Jurkat, Clone E6-1 (cell line): ENCODE results near the gene HEMK1.

Source experiments
- DNase-seq: peaks from one replicate; pipeline ENCODE4 v3.0.0-alpha.2; 2011; ENCODE audit warnings: low read depth, low spot score
- H3K4me3 ChIP-seq: 2 replicates; pipeline ENCODE4 v1.5.1; 2011; ENCODE audit warnings: mild to moderate bottlenecking, low read length, control low read depth, moderate library complexity

HEMK1 gene

DNA sequence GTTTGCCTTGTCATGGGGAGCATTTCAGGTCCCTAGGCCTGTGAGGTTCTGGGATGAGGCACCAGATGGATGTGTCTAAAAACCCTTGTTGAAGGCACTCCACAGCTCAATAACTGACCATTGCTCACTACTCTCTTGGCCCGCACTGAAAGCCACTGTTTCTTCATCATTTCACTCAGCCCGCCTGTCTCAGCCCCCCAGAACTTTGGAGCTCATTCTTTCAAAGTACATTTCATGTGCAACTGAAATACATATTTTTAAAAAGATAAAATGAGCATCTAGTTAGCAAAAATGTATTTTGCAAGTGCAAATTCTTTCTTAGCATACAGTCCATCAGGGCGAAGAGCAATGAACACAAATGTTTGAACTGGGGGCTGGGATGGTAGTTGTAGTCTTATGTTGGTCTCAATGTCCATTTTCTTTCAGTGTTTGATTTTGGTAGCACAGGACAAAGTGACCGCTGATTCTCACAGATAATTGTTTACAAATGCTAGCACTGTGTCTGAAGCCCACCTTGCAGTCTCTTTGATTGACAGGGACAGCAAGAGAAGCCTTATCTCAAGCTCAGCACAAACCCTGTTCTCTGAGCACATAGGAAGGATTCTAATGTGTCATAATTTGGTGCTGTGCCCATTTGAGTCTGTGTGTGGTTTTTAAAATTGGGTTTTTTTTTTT, 19.6 kb downstream of the HEMK1 start:
- H3K4me3 ChIP-seq, result no peak overlapping the region
- DNase-seq, result no peak

DNA sequence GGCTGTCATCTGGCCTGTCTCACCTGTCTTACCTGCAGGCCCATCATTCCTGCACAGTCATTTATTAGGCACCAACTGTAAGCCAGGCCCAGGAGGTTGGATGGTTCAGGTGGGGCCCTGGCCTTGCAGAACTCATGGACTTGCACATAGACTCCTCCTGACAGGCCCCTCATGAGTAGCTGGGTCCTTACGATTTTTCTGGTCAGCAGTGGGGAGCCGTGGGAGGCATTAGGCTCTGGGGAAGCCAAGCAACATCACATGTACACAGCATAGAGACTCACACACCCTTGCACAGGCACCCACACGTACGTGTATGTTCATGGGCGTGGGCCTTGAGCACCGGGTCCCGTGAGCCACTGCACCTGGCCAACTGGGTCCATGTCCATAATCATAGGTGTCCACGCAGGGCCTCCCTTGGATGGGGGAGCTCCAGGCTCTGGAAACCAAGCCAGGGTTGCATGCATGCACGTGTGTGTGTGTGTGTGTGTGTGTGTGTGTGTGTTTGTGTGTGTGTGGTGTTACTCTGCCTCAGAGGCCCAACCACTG, 21.9 kb downstream of the HEMK1 start:
- no peak overlapping the region for H3K4me3 ChIP-seq
- no peak for DNase-seq

DNA sequence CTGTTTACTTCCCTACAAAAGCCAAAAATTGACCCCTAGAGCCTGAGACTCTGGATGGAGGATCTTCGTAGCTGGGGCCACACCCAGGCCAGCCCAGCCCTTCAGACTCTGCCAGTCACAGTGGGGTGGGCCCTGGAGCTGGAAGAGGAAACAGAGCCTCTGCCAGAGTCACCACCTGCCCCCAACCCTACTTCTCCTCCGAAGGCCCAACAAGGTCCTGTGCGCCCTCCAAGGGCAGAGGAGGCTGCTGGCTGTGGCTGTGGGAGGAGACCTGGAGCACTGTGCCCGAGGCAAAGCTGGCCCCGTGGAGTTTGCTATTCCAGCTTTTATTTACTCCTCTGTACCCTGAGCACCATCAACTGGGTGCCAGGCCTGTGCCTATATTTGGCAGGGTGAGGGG, 23.2 kb downstream of the HEMK1 start:
- no peak for DNase-seq
- no peak overlapping the region for H3K4me3 ChIP-seq

DNA sequence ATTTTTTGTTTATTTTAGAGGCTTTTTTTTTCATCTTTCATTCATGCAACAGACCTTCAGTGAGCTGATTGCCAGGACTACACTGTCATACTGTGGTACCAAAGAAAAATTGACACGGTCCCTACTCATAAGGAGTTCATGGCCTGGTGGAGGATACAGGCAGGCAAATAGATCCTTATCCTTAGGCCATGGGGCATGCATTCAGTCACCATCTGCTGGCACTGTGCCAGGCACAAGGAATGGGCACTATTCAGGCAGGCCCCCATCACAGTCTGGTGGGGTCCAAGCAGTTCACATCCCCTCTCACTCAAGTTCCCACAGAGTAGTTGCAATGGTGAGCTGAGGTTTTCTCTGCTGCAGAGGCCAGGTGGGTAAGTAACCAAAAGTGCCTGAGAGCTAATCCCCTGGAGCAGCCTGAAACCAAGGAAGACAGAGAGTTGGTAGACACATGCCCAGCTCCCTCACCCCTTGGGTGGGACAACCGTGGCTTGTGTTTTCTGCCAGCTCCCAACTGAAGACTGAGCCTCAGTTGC, 25.0 kb downstream of the HEMK1 start:
- no peak overlapping the region for H3K4me3 ChIP-seq
- no peak for DNase-seq

DNA sequence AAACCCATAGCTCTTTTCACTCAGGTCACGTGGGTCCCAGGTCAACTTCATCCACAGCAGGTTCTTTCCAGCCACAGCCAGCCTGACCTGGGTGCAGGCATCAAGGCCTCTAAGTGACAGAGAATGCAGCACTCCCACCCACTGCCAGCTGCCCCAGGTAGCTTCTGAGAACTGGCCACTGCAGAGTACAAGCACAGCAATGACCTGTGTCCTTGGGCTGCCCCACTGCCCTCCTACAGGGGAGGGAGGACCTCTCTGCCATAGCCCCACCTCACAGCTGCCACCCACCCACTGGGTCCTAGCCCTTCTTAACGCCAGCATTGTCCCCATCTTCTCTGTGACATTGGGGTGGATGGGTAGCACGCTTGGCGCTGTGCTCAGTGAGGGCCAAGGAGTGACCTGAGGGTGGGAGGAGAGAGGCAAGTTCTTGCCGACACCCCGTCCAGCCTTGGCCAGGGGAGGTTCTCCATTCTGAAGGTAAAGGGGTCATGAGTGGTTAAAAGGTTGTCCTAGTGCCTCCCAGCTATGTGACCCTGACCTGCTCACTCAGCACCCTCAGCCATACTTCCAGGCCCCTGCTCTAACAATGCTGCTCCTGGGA, 29.9 kb downstream of the HEMK1 start:
- H3K4me3 ChIP-seq, result no peak overlapping the region
- DNase-seq, result no peak

DNA sequence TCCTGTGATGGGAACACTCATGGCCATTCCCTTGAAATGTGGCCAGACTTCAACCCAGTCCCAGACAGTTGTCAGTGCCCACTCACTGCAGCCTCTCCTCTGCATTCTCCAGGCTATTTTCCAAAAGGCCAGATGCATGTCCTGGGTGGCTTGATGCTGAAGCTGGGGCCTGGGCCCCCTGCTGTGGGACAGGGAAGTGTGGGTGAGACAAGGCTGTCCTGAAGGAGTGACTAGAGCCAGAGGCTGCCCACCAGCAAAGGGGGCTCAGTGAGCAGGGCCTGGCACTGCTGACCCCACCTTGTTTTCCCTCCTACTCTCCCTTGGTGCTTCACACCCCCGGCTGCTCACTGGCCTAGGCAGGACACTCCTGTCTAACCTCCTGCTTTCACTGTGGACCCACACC, 30.4 kb downstream of the HEMK1 start:
- no peak for DNase-seq
- no peak overlapping the region for H3K4me3 ChIP-seq

DNA sequence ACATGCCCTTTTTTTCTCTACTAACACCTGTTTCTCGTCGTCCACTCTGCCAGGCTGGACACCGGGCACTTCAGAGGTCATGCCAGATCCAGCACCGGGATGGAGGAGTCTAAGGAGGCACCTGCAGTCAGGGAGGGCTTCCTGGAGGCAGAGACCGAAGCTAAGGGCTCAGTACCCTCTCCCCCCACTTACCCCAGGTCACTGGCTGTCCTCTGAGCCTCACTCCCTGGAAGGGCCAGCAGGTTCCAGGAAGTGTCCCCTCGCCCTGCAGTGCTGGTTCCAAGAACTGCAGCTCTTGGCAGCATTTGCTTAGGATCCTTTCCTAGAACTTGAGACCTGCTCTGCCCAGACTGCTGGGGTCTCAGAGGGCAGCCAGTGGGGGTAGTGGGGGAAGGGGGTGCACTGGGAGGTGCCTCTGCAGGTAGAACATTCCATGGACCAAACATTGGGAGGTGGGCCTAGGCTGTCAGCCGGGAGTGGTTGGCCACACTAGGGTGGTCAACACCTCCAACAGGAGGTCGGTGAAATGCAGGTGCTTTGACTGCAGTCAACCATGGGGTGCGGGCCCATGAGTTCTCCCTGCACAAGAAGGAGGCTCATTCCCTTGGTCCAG, 30.9 kb downstream of the HEMK1 start:
- no peak overlapping the region for H3K4me3 ChIP-seq
- DNase-seq, result no peak

DNA sequence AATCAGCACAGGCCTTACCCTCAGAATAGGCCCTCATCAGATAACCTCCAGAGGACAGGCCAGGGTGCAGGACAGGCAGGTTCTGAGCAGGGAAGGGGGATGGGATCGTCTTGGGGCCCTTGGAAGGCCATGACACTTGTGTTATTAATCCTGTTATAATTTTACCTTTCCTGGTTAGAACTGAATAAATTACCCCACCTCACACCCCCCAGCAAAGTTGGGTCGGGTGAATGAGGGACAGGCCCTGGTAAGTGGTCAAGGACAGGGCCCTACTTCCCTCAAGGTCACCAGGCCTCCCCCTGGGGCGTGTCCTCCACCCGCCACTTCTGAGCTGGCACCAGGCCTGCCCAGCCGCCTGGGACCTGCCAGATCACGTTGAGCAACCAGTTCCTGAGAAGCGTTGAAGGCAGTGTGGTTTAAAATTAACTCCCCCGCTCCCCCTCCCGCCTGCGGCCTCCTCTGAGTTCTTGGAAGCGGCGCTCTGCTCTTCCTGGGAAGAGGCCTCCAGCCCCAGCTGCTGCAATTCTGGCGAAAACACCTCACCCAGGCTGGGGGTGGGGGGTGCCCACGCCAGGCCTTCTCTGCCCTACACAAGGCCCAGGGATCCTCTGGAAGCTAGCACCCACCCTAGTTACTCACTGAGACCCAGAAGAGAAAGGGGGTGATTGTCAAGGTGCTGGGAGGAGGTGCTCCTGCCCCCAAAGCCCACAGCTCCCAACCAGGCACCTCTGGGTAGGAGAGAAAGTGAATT, 31.7 kb downstream of the HEMK1 start:
- no peak overlapping the region for H3K4me3 ChIP-seq
- DNase-seq, result no peak

DNA sequence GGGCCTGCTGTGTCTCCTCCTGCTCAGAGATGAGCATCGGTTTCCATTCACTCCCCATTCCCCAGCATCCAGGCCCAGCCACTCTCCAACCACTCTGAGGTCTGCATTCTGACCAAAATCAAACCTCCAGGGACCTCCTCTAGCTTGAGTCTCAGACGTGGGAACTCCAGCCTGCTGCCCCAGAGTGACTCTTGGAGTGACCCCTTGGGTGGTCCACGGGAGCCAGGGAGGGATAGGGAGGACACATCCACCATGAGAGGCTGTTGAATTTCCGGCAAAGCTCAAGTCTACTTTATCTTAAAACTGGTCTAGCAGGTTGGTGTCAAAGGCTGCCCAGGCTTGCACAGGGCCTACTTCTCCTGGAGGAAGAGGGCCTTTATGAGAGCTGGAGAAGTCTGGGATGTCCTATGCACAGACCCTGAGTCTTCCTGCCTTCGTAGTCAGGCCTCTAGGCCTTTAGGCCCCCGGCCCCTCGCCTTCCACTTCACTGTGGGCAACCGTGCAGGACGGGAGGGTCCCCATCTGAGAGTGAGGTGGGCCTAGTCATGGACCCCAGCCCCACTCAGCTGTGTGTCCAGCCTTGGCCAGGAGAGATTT, 33.4 kb downstream of the HEMK1 start:
- DNase-seq, result no peak

DNA sequence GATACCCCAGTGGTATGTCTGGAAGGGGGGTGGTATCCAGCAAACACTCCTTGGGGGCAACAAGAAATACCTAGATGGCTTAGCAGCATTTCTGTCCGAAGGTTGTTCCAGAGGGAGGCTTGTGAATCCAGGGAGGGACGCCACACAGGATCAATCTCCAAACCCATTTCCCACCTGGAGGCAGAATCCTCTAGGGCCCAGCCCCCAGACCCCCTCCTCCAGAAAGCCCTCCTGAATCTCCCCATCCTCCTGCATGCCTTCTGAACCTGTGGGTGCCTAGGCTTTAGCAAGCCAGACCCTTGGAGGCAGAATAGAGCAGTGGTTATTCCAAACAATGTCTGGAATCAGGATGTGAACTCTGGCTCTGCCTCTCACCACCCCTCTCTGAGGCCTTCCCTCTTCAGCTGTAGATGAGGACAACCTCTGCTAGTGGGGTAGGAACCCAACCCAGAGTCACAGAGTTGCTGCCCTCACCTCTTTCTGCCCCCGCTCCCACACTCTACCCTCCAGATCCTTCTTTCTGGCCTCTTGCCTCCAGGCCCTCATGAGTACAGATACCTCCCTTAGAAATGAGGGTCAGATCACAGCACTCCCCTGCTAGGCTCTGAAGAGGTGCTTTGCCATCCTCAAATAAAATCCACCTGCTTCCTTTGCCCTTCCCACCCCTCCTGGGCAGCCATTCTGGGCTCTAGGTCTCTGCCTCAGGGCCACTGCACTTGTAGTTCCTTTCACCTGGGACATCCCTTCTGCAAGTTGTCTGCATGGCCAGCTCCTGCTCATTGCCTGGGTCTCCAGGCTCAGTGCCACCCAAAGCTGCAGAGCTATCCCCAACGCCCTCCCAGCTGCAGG, 34.2 kb downstream of the HEMK1 start:
- no peak overlapping the region for H3K4me3 ChIP-seq
- no peak for DNase-seq

More for the DNA sequence above, 33.4 kb downstream of the HEMK1 start:
- no peak overlapping the region for H3K4me3 ChIP-seq

DNA sequence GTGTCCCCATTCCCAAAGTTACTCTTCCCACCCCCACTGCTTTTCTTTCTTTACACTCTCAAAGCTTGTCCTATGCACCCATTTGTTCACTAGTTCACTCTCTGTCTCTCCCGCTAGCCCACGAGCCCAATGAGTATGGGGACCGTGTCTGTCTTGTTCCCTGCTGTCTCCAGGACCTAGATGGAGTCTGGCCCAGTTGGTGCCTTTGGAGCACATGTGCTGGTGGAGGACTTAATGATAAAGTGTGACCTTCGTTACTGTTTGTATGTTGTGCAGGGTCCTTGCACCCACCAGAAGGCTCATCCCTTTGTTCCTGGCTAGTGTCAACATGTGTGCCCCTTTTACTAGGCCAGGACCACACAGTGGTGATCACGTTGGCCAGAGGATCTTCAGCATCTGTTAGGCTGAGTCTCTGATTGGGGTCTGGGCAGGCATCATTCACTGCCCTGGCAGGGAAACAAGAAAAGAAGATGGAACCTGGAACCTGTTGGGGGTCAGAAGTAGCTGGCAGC, 34.8 kb downstream of the HEMK1 start:
- no peak overlapping the region for H3K4me3 ChIP-seq

DNA sequence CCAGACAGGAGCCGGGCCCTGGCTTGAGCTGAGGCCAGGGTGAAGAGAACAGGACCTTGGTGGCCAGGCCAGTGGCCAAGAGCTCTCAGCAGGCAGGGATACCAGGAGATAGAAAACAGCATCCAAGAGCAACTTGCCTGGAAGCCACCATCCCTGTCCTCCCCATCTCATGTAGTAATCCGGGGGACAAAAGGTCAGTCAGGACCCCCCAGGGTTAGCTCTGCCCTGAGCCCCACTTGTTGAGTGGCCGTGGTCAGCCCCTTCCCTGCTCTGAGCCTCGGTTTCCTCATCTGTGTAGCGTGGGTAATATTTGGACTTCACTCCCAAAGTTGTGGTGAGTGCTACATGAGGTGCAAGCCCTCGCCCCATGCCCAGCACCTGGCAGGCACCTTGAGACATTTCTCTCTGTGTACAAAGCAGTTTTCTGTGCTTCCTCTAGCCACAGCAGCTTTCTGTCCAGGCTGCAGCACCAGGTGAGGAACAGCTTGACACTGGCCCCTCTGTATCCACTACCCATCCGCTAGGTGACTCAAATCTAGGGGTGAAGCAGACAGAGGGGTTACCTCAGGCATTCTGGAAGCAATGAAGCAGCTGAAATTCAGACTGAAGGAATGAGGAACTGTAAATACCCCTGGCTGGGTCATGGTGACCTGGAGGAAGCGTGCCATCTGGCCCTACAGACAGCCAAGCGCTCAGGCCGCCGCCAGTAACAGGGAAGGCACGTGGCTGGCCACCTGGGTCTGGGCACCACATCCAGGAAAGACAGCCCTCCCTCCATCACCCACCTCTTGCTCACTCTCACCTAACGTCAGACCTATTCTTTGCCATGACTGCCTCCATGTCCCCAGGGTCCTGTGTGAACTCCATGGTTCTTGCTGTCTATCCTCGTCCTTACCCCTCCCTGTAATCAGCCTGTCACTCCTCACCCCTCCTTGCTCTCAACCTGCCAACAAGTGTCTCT, 35.6 kb downstream of the HEMK1 start:
- no peak overlapping the region for H3K4me3 ChIP-seq
- no peak for DNase-seq

More for the DNA sequence above, 34.8 kb downstream of the HEMK1 start:
- DNase-seq, result no peak

DNA sequence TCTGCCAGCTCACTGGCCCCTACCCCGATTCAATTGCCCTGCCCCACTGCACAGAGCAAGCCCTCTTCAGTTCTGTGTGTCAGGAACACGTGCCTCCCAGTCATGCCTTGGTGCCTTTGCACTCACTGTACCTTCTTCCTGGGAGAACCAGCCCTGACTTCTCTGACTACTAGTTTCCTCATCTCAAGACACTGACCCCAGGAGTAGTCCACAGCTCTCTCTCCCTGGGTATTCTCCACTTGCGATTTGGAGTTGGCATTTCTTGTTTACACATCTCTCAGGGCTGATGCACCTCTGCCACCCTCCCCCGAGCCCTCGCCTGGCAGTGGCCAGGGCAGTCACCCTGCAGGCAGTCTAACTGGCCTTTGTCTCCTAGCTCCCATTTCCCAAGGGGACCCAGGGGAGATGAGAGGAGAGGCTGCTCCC, 36.6 kb downstream of the HEMK1 start:
- H3K4me3 ChIP-seq, result no peak overlapping the region
- DNase-seq, result no peak

DNA sequence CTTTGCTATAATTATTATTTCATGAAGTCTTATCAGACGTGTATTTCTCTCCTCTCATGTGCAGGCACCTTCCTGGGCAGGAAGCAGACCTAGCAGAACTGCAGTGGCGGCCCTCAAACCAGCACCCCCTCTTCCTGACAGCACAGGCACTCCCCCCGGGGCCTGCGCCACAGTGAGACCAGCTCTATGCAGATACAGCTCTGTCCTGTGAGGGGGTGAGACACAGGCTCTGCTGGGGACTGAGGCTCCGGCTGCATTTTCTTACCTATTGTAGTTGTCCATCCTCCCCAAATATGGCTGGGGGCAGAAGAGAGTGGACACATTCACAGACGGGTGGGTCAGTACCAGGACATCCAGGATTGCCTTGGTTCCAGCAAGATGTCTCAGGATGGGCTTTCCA, 37.3 kb downstream of the HEMK1 start:
- H3K4me3 ChIP-seq, result no peak overlapping the region
- no peak for DNase-seq

DNA sequence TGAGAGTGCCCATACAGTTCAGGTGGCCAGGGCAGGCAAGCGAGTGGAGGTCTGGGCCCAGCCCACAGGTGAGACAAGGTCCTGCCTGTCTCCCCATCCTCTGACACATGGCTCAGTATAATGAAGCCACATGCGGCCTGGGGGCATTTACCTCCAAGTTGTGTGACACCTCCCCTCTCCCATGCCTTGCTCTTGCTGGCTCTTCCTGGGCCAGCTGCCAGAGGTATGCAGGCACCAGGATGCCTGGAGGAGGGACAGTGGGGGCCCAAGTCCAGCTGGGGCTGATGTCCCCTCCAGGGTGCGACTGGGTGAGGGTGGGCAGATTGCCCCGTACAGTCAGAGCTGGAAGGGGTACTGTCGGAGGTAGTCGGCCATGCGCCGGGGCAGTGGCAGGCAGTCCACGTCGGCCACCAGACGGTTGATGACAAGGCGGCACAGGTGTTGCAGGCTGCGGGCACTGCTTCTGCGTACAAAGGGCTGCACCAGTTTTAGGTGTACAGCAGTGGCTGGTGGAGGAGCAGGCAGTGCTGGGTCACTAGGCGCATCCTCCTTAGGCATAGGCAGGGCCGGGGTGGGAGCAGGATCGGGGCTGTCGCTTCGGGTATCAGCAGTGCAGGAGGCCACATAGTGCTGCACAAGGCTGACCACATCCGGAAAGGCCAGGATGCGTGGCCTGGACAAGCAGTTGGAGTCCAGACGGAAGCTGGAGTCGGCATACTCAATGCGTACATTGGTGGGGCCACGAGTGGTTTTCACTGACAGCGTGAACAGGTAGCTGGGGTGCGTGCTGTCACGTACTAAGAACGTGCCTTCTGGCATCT, 38.2 kb downstream of the HEMK1 start:
- no peak overlapping the region for H3K4me3 ChIP-seq
- no peak for DNase-seq

DNA sequence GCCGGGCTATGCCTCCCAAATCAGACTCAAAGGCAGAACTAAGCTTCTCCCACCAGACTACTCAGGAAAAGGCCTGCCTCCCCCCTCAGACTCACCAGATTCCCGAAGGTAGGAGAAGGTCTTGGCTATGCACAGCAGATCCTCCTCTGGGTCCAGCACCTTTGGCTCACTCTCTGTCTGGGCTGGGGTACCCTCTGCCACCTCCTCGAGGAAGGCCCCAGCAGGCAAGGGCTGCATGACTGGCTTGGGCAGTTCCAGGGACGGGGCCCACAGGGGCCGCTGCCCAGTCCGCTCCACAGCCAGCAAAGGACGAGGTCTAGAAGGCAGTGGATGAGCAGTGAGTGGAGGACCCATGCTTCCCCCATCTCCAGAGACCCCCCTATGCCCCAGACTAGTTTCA, 39.0 kb downstream of the HEMK1 start:
- DNase-seq, result no peak
- no peak overlapping the region for H3K4me3 ChIP-seq
